ENCODE data around the gene MYL12A.
"Not testable (repeated sequence)": the region's sequence is repeated elsewhere in the genome, so short reads cannot be mapped to it uniquely, and the experiment has no call there.

The MYL12A gene

GRCh38 chr18:3247240-3248061, at the start of gene MYL12A:
Gene MYL12A, plus strand, starts transcription at chr18:3247801. Its CDS starts 5,447 bp downstream, at chr18:3253248.
- DNase-seq = peak; percentile 95

GRCh38 chr18:3198260-3198860, 49.2 kb upstream of the MYL12A start:
- DNase-seq = not testable (repeated sequence)

- DNase-seq = no peak
Measured at GRCh38 chr18:3199942-3200645, 47.5 kb upstream of the MYL12A start.

GRCh38 chr18:3205239-3205638, 42.4 kb upstream of the MYL12A start:
- DNase-seq = no peak

DNA sequence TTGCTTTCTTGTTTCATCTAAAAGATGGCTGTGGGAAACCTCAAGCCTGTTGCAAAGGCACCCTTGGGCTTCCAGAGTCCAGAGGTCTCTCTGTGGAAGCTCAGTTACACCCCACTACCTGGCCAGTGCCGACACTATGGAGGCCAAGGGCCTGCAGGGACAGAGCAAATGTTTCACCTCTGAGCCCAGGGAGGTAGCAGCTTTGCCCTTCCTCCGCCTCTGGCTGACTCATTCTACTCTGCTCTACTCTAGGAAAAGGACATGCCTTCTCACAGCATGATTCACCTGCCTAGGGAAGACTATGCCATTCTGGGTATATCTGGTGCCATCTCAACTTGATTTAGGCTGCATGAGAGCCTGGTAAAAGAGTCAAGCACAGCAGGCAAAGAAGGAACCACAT, 40.0 kb upstream of the MYL12A start:
- DNase-seq = no peak

DNA sequence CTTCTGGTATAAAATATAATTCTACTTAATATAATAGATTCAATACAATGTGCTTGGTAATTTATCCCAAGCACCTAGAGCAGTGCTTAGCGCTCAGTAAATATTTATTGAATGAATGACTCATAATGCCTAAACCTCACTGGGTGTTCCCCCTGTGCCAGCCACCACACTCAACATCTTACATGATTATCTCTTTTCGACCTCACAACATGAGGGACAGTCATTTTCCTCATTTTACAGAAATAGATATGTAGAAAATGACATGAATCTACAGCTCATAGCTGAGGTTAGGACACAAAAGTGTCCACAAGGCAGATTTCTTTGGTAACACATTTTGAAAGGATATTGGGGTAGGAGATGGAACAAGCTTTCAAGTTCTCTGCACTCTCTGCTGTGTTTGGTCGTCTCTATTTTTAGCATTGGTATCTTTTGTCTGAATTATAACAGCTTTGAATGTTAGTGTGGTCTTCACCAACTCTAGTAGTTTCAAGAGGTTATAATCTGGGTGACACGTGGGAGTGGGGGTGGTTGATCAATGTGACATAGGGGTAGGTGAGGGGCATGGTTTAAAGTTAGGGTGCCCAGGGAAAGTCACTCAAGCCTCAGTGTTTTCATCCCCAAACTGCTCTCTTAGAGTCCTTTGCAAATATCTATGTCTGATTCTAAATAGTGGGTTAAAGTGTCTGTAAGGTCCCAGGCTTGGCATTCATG, 37.6 kb upstream of the MYL12A start:
- no peak for DNase-seq

DNA sequence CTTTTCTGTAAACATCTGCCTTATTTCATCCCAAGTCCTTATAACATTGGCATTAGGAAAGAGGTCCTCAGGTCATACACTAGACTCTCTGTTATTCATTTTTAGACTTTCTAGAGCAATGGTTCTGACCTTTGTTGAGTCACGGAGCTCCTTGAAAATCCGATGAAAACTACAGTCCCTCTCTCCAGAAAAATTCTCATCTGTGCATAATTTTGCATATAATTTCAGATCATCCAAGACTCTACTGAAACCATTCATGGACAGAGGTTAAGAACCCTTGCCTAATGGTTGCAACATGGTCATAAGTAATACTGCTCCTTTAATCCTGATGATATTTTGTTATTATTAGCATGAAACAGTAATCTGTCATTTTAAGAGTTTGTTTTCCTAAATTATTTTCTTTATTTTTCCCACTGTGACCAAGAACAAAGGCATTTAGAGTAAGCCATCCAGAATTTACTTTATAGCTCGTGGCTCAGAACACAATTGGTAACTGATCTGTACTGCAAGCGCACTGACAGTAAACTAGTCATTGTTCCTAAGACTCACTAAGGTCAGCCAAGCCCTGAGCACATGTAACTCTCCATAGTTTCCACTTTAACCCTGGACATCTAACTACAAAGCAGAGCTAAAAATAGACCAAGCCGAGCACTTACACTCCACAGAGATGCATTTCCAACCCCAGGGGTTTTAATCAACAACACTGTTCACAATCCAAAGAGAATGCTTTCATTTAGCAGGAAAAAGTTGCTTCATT, 36.2 kb upstream of the MYL12A start:
- no peak for DNase-seq

GRCh38 chr18:3212657-3213056, 34.9 kb upstream of the MYL12A start:
- DNase-seq = no peak

GRCh38 chr18:3213300-3214059, 34.1 kb upstream of the MYL12A start:
- DNase-seq = peak in 1 of 2 donors; percentile 32

GRCh38 chr18:3214855-3215637, 32.6 kb upstream of the MYL12A start:
- DNase-seq = no peak

DNA sequence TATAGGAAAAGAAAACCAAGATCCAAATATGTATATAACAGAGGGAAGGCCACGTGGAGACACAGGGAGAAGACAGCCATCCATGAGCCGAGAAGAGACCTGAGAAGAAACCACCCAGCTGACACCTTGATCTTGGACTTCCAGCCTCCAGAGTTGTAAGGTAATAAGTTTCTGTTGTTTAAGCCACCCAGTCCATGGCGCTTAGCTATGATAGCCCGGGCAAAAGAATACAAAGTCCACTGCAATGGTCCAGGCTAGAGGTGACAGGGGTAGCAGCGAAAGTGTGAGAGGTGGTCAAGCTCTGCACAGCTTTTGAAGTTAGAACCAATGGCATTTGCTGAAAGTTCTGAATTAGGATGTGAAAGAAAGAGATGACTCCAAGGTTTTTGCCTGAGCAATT, 30.6 kb upstream of the MYL12A start:
- no peak for DNase-seq

- DNase-seq = no peak
Measured at GRCh38 chr18:3217948-3218647, 29.5 kb upstream of the MYL12A start.

- DNase-seq = no peak
Measured at GRCh38 chr18:3218819-3219218, 28.8 kb upstream of the MYL12A start.

GRCh38 chr18:3219241-3219630, 28.4 kb upstream of the MYL12A start:
- no peak for DNase-seq

DNA sequence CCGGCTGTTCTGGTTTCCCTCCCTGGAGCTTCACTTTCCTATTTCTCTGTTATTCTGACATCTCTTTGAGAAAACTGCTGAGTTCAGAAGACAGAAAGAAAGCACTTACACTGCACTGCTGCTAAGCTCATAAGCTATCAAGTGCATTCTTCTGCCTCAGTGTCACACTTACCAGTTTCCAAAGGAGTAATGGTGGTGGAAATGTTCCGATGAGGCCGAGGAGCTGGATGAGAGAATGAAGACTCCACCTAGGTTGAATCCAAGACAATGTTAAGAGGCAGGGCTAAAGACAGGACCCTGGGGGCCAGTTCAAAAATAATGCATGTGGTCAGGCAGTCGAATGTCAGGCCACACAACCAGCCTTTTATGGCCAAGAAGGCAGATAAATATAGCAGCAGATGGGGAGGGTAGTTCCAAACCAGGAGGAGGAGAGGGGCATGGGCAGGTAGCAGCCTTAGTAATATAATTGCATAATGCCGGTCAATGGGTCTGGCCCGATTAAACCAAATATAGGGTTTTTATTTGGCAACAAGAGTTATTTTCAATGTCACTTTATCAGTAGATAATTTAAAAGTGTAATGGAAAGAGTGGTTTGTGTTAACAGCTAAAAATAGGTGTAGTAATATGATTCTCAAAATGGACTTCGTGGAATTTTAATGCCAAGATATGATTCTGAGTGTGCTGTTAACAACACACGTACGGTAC, 27.8 kb upstream of the MYL12A start, which contains the start of gene MYOM1:
Gene MYOM1, minus strand, starts transcription at position 338 of the 705 bp plus-strand sequence. CDS start 4,745 bp downstream, outside the sequence.
- no peak for DNase-seq

DNA sequence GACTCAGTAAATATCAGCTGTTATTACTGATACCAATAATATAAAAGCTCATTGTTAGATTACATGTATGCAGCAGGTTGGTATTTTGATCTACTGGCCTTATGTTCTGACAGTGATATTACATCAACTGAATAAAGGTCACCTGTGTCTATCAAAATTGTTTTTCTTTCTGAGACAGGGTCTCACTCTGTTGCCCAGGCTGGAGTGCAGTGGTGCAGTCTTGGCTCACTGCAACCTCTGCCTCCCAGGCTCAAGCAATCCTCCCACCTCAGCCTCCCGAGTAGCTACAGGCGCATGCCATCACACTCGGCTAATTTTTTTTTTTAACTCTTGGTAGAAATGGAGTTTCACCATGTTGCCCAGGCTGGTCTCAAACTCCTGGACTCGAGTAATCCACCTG, 26.7 kb upstream of the MYL12A start:
- not testable (repeated sequence) for DNase-seq

GRCh38 chr18:3221496-3221895, 26.1 kb upstream of the MYL12A start:
- DNase-seq = no peak

DNA sequence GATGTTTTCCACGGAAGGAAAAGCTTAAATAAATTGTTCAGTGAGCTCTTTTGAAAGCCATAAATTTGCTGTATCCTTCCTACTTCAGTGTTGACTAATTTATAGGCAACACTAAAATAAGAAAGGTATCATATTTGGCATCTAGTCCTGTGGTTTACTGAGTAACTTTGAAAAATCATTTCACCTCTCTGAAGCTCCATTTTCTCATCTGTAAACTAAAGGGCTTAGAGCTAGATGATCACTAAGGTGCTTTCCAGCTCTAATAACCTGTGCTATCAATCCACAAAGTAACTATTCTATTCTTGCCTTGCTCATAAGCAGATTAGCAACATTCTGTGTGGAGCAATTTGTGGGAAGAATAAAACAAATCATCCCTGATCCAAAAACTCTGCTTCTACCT, 24.2 kb upstream of the MYL12A start:
- no peak for DNase-seq

GRCh38 chr18:3224223-3224622, 23.4 kb upstream of the MYL12A start:
- no peak for DNase-seq

Measured in bone marrow (tissue), 2 donors.